Gastrocnemius medialis (tissue), 4 donors: Measurements from ENCODE around the gene NTNG1. TPM values are rescaled to one million over a fixed set of nuclear protein-coding genes. Genes with fewer than 3 reads are reported as not detected.

ENCODE experiments used
- ATAC-seq, 2 donors: fragments of 150-250 bp; one replicate each; pipeline ENCODE4 v1.9.1; 2016
- DNase-seq, 2 donors: peaks; one replicate each; pipeline ENCODE4 v3.0.0-alpha.2; 2019
- H3K27ac ChIP-seq, 4 donors: fragments of 200-600 bp; sonication (generic); 1 replicate in 1 of 4; 2 replicates in 3 of 4; pipeline ENCODE4 v1.5.1; 2016 to 2018; ENCODE audit warnings: mild to moderate bottlenecking in 2 of 4, moderate library complexity in 1 of 4
- H3K27me3 ChIP-seq, 3 donors: fragments of 200-600 bp; sonication (generic) in 2 of 3; 1 replicate in 1 of 3; 2 replicates in 2 of 3; pipeline versions ENCODE4 v1.5.1 to v1.6.0; 2016 to 2019; ENCODE audit warnings: mild to moderate bottlenecking in 1 of 3, moderate library complexity in 1 of 3
- H3K36me3 ChIP-seq, 2 donors: fragments of 200-600 bp; sonication (generic) in 1 of 2; one replicate each; pipeline ENCODE4 v1.5.1; 2017 to 2018
- H3K4me1 ChIP-seq, 2 donors: fragments of 200-600 bp; sonication (generic) in 1 of 2; one replicate each; pipeline ENCODE4 v1.5.1; 2016 to 2017; ENCODE audit warnings: mild to moderate bottlenecking in 2 of 2
- H3K4me3 ChIP-seq, 4 donors: fragments of 200-600 bp; sonication (generic) in 3 of 4; 1 replicate in 1 of 4; 2 replicates in 3 of 4; pipeline ENCODE4 v1.5.1; 2016 to 2019; ENCODE audit warnings: mild to moderate bottlenecking in 2 of 4
- H3K9me3 ChIP-seq, 3 donors: fragments of 200-600 bp; sonication (generic) in 2 of 3; 1 replicate in 1 of 3; 2 replicates in 2 of 3; pipeline ENCODE4 v1.5.1; 2016 to 2019
- POLR2A ChIP-seq, 2 donors: fragments of 450-650 bp; IDR thresholded peaks; one replicate each; pipeline ENCODE4 v1.6.1; 2017; ENCODE audit warnings: antibody characterized with exemption in 2 of 2, mild to moderate bottlenecking in 2 of 2, moderate library complexity in 2 of 2
- in situ Hi-C, 4 donors: fragments of 200-750 bp; cut with MboI; loops; one replicate each; pipeline versions ENCODE4 v1.15.0 to v1.8.0; 2017; ENCODE audit warnings: low sequenced_read_pairs in 4 of 4
- intact Hi-C: fragments of 100-400 bp; cut with DNase I; formaldehyde crosslinking; loops from one replicate; pipeline ENCODE4 v1.15.1; 2023; ENCODE audit warnings: low total_unique reads
- total RNA-seq, 4 donors: library from RNA; depleted of rRNA; stranded (reverse); fragments of >200 nt; gene quantifications; one replicate each; pipeline versions ENCODE4 v1.1.0 to v1.2.3, GENCODE V29; 2016
- TF ChIP-seq, protein P1 (sequence below), 5 experiments: fragments of 450-650 bp in 3 of 5; fragments of 200-600 bp in 2 of 5; sonication (generic) in 2 of 5; IDR thresholded peaks in 4 of 5; conservative IDR thresholded peaks in 1 of 5; 1 replicate in 4 of 5; 2 replicates in 1 of 5; pipeline ENCODE4 v1.5.1; 2016 to 2019; ENCODE audit warnings: antibody characterized with exemption in 5 of 5, mild to moderate bottlenecking in 3 of 5, moderate library complexity in 3 of 5

The NTNG1 gene
- total RNA-seq, 4 donors from 2014 or later = not detected

DNA sequence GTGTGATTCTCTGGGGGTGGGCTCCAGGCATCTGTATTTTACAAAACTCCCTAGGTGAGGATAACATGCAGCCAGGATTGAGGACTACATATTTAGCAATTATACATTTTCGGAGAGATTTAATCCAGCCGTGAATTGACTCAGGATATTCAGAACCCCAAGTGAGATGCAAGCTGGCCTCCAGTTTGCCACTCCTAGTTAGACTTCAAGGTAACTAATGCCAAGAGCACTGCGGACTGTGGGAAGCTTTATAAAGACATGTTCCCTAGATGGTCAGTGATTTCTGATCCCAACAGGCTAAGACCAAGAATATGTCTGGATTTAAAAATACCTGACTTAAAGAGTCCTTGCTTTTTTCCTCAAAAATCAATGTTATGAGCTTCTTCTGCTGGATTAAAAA, 308.5 kb downstream of the NTNG1 start:
- DNase-seq (no peak), ATAC-seq (no peak)
- H3K27ac ChIP-seq = no peak overlapping the region
- no peaks in the 10 kb centered on the region for H3K36me3 ChIP-seq
- intact Hi-C loops (no loop called here), in situ Hi-C loops (no loop called here)
- H3K9me3 ChIP-seq = no peaks in the 10 kb centered on the region
- no peak overlapping the region for H3K4me3 ChIP-seq
- no peaks in the 10 kb centered on the region for H3K4me1 ChIP-seq
- TF ChIP-seq, protein P1, sequence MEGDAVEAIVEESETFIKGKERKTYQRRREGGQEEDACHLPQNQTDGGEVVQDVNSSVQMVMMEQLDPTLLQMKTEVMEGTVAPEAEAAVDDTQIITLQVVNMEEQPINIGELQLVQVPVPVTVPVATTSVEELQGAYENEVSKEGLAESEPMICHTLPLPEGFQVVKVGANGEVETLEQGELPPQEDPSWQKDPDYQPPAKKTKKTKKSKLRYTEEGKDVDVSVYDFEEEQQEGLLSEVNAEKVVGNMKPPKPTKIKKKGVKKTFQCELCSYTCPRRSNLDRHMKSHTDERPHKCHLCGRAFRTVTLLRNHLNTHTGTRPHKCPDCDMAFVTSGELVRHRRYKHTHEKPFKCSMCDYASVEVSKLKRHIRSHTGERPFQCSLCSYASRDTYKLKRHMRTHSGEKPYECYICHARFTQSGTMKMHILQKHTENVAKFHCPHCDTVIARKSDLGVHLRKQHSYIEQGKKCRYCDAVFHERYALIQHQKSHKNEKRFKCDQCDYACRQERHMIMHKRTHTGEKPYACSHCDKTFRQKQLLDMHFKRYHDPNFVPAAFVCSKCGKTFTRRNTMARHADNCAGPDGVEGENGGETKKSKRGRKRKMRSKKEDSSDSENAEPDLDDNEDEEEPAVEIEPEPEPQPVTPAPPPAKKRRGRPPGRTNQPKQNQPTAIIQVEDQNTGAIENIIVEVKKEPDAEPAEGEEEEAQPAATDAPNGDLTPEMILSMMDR (IDR thresholded peaks at IDR 0.05 in 4 of 5, conservative IDR thresholded peaks at IDR 0.05 in 1 of 5) = no peak
- TF ChIP-seq POLR2A (IDR thresholded peaks at IDR 0.05) = no peak
- H3K27me3 ChIP-seq = no peaks in the 10 kb centered on the region

DNA sequence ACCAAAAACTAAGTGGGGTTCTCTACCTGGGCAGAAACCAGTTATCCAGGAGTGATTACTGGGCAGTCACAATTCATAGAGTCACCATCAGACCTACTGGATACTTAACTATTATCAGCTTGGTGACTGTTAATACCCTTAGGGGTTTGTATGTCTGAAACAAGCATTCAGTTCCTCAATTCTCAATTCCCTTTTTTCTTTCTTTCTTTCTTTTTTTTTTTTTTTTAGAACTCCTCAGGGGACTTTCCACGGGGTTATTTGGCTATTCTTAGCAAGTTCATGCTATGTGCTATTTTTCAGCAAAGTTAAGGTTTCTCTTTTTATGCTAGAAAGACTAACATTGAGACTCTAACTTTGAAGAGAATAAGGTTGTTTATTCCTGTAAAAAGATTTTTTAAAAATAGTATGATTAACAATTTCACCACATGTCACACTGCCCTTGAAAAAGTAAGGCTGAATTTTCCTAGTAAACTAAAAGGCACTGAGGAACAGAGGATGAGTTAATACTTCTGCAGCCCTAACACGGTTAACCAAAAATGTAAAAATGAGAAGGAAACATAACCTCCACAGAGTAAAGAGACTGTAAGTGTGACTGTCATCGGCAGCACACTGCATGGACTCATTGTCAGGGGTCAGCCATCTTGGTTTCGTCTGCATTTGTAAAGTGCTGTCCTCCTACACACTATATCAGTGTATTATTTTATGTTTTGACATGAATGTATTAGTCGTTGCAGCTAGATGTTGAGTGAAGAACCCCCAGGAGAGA, 310.2 kb downstream of the NTNG1 start:
- H3K9me3 ChIP-seq = no peaks in the 10 kb centered on the region
- H3K4me1 ChIP-seq = no peaks in the 10 kb centered on the region
- in situ Hi-C loops (no loop called here), intact Hi-C loops (no loop called here)
- no peaks in the 10 kb centered on the region for H3K36me3 ChIP-seq
- H3K27me3 ChIP-seq = no peaks in the 10 kb centered on the region
- H3K27ac ChIP-seq = no peak overlapping the region
- TF ChIP-seq, protein P1 (IDR thresholded peaks at IDR 0.05 in 4 of 5, conservative IDR thresholded peaks at IDR 0.05 in 1 of 5) = no peak
- TF ChIP-seq POLR2A (IDR thresholded peaks at IDR 0.05) = no peak
- no peak for ATAC-seq
- H3K4me3 ChIP-seq = no peak overlapping the region
- DNase-seq = no peak

DNA sequence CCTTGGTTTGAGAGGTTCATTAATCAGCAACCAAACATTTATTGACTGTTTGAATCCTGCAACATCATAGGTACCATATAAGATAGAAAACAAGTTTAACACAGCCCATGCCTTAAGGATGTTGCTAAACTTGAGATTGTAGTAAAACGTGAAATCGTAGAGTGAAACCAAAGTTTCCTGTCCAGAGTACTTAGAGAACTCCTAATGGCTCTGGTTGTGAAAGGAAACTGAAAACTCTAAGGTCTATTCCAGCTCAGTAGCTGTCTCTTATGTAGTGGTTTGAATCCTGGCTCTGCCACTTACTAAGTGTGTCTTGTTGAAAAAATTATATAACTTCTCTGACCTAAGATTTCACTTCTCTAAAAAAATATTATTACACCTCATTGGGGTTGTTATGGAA, 310.9 kb downstream of the NTNG1 start:
- no peak for TF ChIP-seq POLR2A (IDR thresholded peaks at IDR 0.05)
- TF ChIP-seq, protein P1 (IDR thresholded peaks at IDR 0.05 in 4 of 5, conservative IDR thresholded peaks at IDR 0.05 in 1 of 5) = no peak
- DNase-seq = no peak
- Histone ChIP-seq H3K4me1 (peaks cover 0 to 4% of the 10 kb centered on the region in 2 donors), H3K9me3 (no peaks in the 10 kb centered on the region), H3K27me3 (no peaks in the 10 kb centered on the region), H3K36me3 (no peaks in the 10 kb centered on the region), H3K27ac (no peak overlapping the region), H3K4me3 (no peak overlapping the region)
- no peak for ATAC-seq
- intact Hi-C loops = no loop called here
- in situ Hi-C loops = no loop called here

DNA sequence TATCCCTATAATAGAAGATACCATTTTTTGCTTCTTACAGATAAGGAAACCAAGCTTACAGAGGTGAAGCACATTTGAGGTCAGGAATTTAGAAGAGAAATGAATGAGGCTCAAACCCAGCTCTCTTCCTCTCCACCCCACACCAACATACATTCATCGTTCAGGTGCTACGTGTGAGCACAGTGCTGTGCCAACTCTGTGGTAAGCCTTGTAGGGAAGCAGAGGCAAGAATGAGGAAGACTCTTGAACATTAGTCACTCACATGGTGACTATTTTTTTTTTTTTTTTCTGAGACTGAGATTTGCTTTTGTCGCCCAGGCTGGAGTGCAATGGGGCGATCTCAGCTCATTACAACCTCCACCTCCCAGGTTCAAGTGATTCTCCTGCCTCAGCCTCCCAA, 314.0 kb downstream of the NTNG1 start:
- Histone ChIP-seq H3K36me3 (no peaks in the 10 kb centered on the region), H3K27me3 (no peaks in the 10 kb centered on the region), H3K27ac (no peak overlapping the region), H3K4me3 (no peak overlapping the region), H3K9me3 (no peaks in the 10 kb centered on the region), H3K4me1 (peaks cover 14 to 24% of the 10 kb centered on the region in 2 donors)
- no peak for TF ChIP-seq POLR2A (IDR thresholded peaks at IDR 0.05)
- TF ChIP-seq, protein P1 (IDR thresholded peaks at IDR 0.05 in 4 of 5, conservative IDR thresholded peaks at IDR 0.05 in 1 of 5) = no peak
- intact Hi-C loops (no loop called here), in situ Hi-C loops (no loop called here)
- DNase-seq (no peak), ATAC-seq (no peak)

DNA sequence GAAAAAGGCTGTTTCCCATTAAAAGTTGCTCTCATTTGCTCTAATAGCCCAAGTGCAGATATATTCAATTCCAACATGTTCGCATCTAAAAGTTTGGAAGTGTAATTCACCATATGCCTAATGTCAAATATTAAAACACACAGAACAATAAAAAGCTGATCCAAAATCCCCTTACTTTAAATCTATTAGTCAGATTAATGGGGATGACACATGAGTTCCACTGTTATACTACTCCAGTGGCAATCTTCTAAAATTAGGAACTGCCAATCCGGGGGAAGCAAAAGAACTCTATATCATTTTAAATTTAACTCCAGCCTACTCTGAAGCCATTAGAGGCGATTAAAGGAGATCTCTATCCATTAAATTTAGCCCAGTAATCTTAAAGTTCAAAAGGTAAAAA, 317.1 kb downstream of the NTNG1 start:
- no peak overlapping the region for H3K4me3 ChIP-seq
- H3K4me1 ChIP-seq = peaks cover 14 to 24% of the 10 kb centered on the region in 2 donors
- intact Hi-C loops (no loop called here), in situ Hi-C loops (no loop called here)
- no peaks in the 10 kb centered on the region for H3K36me3 ChIP-seq
- ATAC-seq (no peak), DNase-seq (no peak)
- H3K27ac ChIP-seq = no peak overlapping the region
- TF ChIP-seq POLR2A (IDR thresholded peaks at IDR 0.05) = no peak
- TF ChIP-seq, protein P1 (IDR thresholded peaks at IDR 0.05 in 4 of 5, conservative IDR thresholded peaks at IDR 0.05 in 1 of 5) = no peak
- H3K9me3 ChIP-seq = no peaks in the 10 kb centered on the region
- H3K27me3 ChIP-seq = no peaks in the 10 kb centered on the region
